ENCODE data around the gene TIMM17A.

GRCh38 chr1:202016022-202016810 lies 60.9 kb downstream of the TIMM17A start:
- no peak for TF ChIP-seq CTCF (IDR thresholded peaks at IDR 0.05)
- no peak for TF ChIP-seq POLR2A (IDR thresholded peaks at IDR 0.05)
- no peak for TF ChIP-seq EP300 (IDR thresholded peaks at IDR 0.05)
